Fibroblast of lung (primary cell): Measurements from ENCODE around the gene FSD1L. TPM values are rescaled to one million over a fixed set of nuclear protein-coding genes. Genes with fewer than 3 reads are reported as not detected.

Source experiments
- DNase-seq, 2 donors: peaks; one replicate each; pipeline versions ENCODE4 v3.0.0 to v3.0.0-alpha.2; 2010; ENCODE audit warnings: low read depth in 2 of 2
- H2AFZ ChIP-seq: 2 replicates; pipeline ENCODE4 v1.5.1; 2012; ENCODE audit warnings: low read length, control low read depth, inconsistent platforms
- H3K27ac ChIP-seq: 2 replicates; pipeline ENCODE4 v1.5.1; 2011; ENCODE audit warnings: low read length, control low read depth; ENCODE audit not compliant: insufficient read depth
- H3K27me3 ChIP-seq: 2 replicates; pipeline ENCODE4 v1.5.1; 2011; ENCODE audit warnings: mild to moderate bottlenecking, low read length; ENCODE audit not compliant: control insufficient read depth, insufficient read depth
- H3K36me3 ChIP-seq: 2 replicates; pipeline ENCODE4 v1.5.1; 2011; ENCODE audit warnings: low read length; ENCODE audit not compliant: control insufficient read depth, insufficient read depth
- H3K4me1 ChIP-seq: 2 replicates; pipeline ENCODE4 v1.5.1; 2011; ENCODE audit warnings: low read length; ENCODE audit not compliant: control insufficient read depth, insufficient read depth; ENCODE audit errors: extremely low read depth
- H3K4me2 ChIP-seq: 2 replicates; pipeline ENCODE4 v1.5.1; 2011; ENCODE audit warnings: low read length, control low read depth; ENCODE audit not compliant: insufficient read depth; ENCODE audit errors: extremely low read depth
- H3K4me3 ChIP-seq, 4 experiments: fragments of 200-600 bp in 1 of 4; sonication (generic) in 1 of 4; replicated peaks in 1 of 4; 2 replicates each; pipeline ENCODE4 v1.5.1; 2011 to 2016; ENCODE audit warnings: low read length in 4 of 4, low read depth in 3 of 4, mild to moderate bottlenecking in 3 of 4, control low read depth in 2 of 4, inconsistent platforms in 1 of 4, mixed read lengths in 1 of 4; ENCODE audit not compliant: insufficient read depth in 1 of 4; ENCODE audit errors: control extremely low read depth in 1 of 4
- H3K79me2 ChIP-seq: 2 replicates; pipeline ENCODE4 v1.5.1; 2012; ENCODE audit warnings: mild to moderate bottlenecking, low read length, inconsistent platforms; ENCODE audit not compliant: control insufficient read depth, insufficient read depth
- H3K9ac ChIP-seq: 2 replicates; pipeline ENCODE4 v1.5.1; 2011; ENCODE audit warnings: mild to moderate bottlenecking, low read length, control low read depth; ENCODE audit not compliant: insufficient read depth
- H3K9me3 ChIP-seq: 2 replicates; pipeline ENCODE4 v1.5.1; 2012; ENCODE audit warnings: low read depth, low read length; ENCODE audit not compliant: control insufficient read depth, insufficient read depth
- H4K20me1 ChIP-seq: 2 replicates; pipeline ENCODE4 v1.5.1; 2011; ENCODE audit warnings: low read length; ENCODE audit not compliant: control insufficient read depth, insufficient read depth; ENCODE audit errors: extremely low read depth
- EZH2 ChIP-seq: IDR thresholded peaks from 2 replicates; pipeline ENCODE4 v1.5.1; 2012; ENCODE audit warnings: low read length, control low read depth, mild to moderate bottlenecking; ENCODE audit errors: missing control alignments
- polyA plus RNA-seq, 2 donors: library from polyadenylated mRNA; depleted of rRNA in 1 of 2; stranded (reverse) in 1 of 2; unstranded in 1 of 2; fragments of >200 nt; gene quantifications; 2 replicates each; pipeline ENCODE4 v1.2.1, GENCODE V29; 2011 to 2012; ENCODE audit warnings: missing spikeins in 1 of 2
- total RNA-seq: library from RNA; depleted of rRNA; stranded (reverse); fragments of >200 nt; gene quantifications from 2 replicates; pipeline ENCODE4 v1.2.1, GENCODE V29; 2014
- TF ChIP-seq, protein P1 (sequence below), 2 donors: IDR thresholded peaks in 1 of 2; conservative IDR thresholded peaks in 1 of 2; 1 replicate in 1 of 2; 2 replicates in 1 of 2; pipeline ENCODE4 v1.5.1; 2011 to 2012; ENCODE audit warnings: low read length in 2 of 2, control low read depth in 1 of 2, inconsistent platforms in 1 of 2, low read depth in 1 of 2, mild to moderate bottlenecking in 1 of 2

Gene FSD1L
- total and polyA plus RNA-seq, 2 donors (not counting 1 experiment from before 2014, with no cell fraction given), result 4.0 to 6.1 TPM

DNA sequence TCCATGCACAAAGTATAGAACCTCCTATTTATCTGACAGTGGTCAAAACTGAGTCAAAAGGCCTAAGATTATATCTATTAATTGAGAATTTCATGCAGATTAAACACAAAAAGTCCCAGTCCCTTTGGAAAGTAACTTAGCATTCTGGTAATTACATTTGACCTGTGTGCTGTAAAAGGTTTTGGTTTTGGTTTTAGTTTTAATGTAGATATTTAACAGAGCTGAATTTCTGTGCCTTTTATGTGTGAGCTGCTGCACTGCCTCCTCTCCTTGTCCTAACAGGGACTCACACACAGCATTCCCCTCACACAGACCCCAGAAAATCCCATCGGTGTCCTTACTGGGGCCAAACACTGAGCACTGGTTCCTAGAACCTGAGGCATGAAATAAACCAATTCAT, 31.0 kb upstream of the FSD1L start:
- Histone ChIP-seq H3K4me3 (no peak overlapping the region), H3K4me1 (no peaks in the 10 kb centered on the region), H3K9ac (no peak overlapping the region), H3K4me2 (no peak overlapping the region), H3K79me2 (no peaks in the 10 kb centered on the region), H3K9me3 (no peaks in the 10 kb centered on the region), H3K27ac (no peak overlapping the region), H3K36me3 (no peaks in the 10 kb centered on the region), H4K20me1 (no peaks in the 10 kb centered on the region), H2AFZ (no peak overlapping the region), H3K27me3 (no peaks in the 10 kb centered on the region)
- DNase-seq, result no peak
- TF ChIP-seq, protein P1, sequence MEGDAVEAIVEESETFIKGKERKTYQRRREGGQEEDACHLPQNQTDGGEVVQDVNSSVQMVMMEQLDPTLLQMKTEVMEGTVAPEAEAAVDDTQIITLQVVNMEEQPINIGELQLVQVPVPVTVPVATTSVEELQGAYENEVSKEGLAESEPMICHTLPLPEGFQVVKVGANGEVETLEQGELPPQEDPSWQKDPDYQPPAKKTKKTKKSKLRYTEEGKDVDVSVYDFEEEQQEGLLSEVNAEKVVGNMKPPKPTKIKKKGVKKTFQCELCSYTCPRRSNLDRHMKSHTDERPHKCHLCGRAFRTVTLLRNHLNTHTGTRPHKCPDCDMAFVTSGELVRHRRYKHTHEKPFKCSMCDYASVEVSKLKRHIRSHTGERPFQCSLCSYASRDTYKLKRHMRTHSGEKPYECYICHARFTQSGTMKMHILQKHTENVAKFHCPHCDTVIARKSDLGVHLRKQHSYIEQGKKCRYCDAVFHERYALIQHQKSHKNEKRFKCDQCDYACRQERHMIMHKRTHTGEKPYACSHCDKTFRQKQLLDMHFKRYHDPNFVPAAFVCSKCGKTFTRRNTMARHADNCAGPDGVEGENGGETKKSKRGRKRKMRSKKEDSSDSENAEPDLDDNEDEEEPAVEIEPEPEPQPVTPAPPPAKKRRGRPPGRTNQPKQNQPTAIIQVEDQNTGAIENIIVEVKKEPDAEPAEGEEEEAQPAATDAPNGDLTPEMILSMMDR (conservative IDR thresholded peaks at IDR 0.05 in 1 of 2, IDR thresholded peaks at IDR 0.05 in 1 of 2; ENCODE audit: low read depth in 1 of 2, low read length in 2 of 2), result no peak
- TF ChIP-seq EZH2, result no peak

DNA sequence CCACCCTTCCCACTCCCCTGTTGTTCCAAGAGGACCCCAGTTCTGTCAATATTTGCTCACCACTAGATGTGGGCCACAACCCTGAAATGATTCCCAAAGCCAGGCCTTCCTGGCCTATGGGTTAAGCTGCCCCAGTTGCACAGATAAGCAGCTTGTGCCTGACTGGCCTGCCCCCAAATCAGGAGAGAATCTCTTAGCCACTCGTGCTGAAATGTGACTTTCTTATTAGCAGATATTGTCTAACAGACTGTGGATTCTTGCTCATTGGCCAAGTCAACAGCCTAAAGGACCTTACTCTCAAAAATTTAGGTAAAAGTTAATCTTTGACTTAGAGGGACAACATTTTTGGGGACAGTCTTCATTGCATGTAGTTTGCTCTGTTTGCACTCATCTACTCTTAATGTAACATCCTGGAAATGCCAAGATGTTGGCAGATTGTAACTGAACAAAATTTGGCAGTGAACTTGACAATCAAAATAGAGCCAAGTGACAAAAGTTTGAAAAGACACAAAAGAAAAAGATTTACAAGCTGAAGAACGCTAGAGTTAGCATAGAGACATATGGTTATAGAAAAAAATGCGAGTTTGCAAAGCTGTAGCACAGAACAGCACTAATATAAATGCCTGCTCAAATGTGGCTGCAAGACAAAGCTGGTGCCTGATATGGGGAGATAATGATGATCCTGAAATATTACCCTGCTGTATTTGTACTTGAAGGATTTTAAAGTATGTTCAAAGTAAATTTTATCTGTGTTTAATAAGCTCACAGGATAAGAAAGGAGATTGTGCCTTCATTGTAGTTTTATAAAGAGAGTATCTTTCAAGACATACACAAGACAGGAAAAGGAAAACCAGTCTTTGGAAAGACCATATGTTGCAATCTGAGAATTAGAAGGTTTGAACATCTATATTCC, 29.0 kb upstream of the FSD1L start:
- Histone ChIP-seq H3K36me3 (no peaks in the 10 kb centered on the region), H3K4me1 (no peaks in the 10 kb centered on the region), H3K9me3 (no peaks in the 10 kb centered on the region), H3K4me2 (no peak overlapping the region), H3K79me2 (no peaks in the 10 kb centered on the region), H4K20me1 (no peaks in the 10 kb centered on the region), H2AFZ (no peak overlapping the region), H3K4me3 (no peak overlapping the region), H3K27me3 (no peaks in the 10 kb centered on the region), H3K27ac (no peak overlapping the region), H3K9ac (no peak overlapping the region)
- no peak for DNase-seq
- TF ChIP-seq, protein P1 (conservative IDR thresholded peaks at IDR 0.05 in 1 of 2, IDR thresholded peaks at IDR 0.05 in 1 of 2; ENCODE audit: low read depth in 1 of 2, low read length in 2 of 2), result no peak
- no peak for TF ChIP-seq EZH2

DNA sequence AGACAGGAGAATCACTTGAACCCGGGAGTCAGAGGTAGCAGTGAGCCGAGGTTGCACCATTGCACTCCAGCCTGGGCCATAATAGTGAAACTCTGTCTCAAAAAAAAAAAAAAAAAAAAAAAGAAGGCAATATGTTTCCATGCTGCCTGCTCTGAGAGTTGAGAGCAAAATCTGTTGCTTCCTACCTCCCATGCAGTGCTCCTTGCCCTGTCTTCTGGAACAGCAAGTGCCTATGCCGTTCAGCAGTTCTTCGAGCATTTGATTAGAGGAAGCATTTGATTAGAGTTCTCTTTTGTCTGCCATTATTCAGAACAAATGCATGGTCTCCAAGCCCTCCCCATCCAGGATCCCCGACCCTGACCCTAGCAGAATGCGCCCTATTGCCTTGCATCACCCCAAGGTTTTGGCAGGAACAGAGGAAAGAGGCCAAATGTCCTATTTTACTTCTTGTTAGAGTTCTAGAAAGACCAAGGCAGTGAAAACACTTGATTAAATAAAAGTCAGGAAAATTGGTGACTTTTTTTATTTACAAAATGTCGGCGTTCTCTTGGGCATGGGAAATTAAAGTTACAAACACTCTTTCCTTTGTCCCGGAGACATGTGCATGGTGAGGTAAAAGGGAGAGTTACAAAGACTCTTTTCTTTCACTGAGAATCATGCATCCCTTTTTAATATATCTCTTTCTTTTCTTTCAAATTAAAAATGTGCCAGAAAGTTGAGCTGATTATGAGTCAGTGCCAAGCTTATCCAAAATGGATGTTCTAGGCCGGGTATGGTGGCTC, 27.8 kb upstream of the FSD1L start:
- Histone ChIP-seq H3K27ac (no peak overlapping the region), H2AFZ (no peak overlapping the region), H3K9me3 (no peaks in the 10 kb centered on the region), H3K27me3 (no peaks in the 10 kb centered on the region), H3K9ac (no peak overlapping the region), H3K36me3 (no peaks in the 10 kb centered on the region), H4K20me1 (no peaks in the 10 kb centered on the region), H3K4me3 (no peak overlapping the region), H3K4me1 (no peaks in the 10 kb centered on the region), H3K4me2 (no peak overlapping the region), H3K79me2 (no peaks in the 10 kb centered on the region)
- TF ChIP-seq EZH2, result no peak
- TF ChIP-seq, protein P1 (conservative IDR thresholded peaks at IDR 0.05 in 1 of 2, IDR thresholded peaks at IDR 0.05 in 1 of 2; ENCODE audit: low read depth in 1 of 2, low read length in 2 of 2), result no peak
- no peak for DNase-seq
